GM12875 (cell line): ENCODE data around the gene MCEMP1.
A peak's percentile ranks its signal among the peaks of the same experiment; 100 is the strongest.

Experiments used
- H3K4me3 ChIP-seq: one replicate; pipeline ENCODE4 v1.5.1; 2011; ENCODE audit warnings: low read depth, low read length, control low read depth
- CTCF ChIP-seq: IDR thresholded peaks from 2 replicates; pipeline ENCODE4 v1.5.1; 2011; ENCODE audit warnings: low read depth, mild to moderate bottlenecking, control low read depth, inconsistent platforms, low read length, moderate library complexity, borderline replicate concordance; ENCODE audit not compliant: insufficient read depth

The MCEMP1 gene

GRCh38 chr19:7676854-7677253 lies at the start of gene MCEMP1:
MCEMP1 (plus strand) TSS chr19:7677090; CDS start chr19:7677121, 31 bp downstream.
- no peak for TF ChIP-seq CTCF
- peak within 1 kb of the TSS; percentile 39 for H3K4me3 ChIP-seq

GRCh38 chr19:7627166-7627565 lies 49.7 kb upstream of the MCEMP1 start:
- TF ChIP-seq CTCF = no peak
- no peak overlapping the region for H3K4me3 ChIP-seq

GRCh38 chr19:7628589-7629311 lies 48.1 kb upstream of the MCEMP1 start:
- TF ChIP-seq CTCF = no peak
- peak overlapping the region; percentile 89 for H3K4me3 ChIP-seq

GRCh38 chr19:7629347-7630054 lies 47.4 kb upstream of the MCEMP1 start, which contains the start of the genes PET100 and XAB2:
PET100 (plus strand) TSS chr19:7629793; CDS start chr19:7629834, 41 bp downstream.
XAB2 (minus strand) TSS chr19:7629545; CDS start chr19:7629527, 18 bp downstream.
- no peak for TF ChIP-seq CTCF
- H3K4me3 ChIP-seq = peak within 1 kb of the TSS; percentile 89

GRCh38 chr19:7631577-7631976 lies 45.3 kb upstream of the MCEMP1 start:
- no peak overlapping the region for H3K4me3 ChIP-seq
- no peak for TF ChIP-seq CTCF

GRCh38 chr19:7632340-7633203 lies 44.3 kb upstream of the MCEMP1 start:
- H3K4me3 ChIP-seq = no peak overlapping the region
- TF ChIP-seq CTCF = no peak
